Stimulated activated naive B cell treated with anti-CD40 and anti-IgM and Interleukin-4, amounts not matched to agents 10 μg/mL and 1 μg/mL and 100 μg/mL, for 72 hours (primary cell): ENCODE measurements around the gene AP2A2.

Source experiments
- ATAC-seq, 2 donors: fragments of 150-1000 bp; cut with Tn5 transposase; replicated peaks; 2 replicates each; pipeline ENCODE4 v1.10.0; 2021; ENCODE audit warnings: moderate library complexity in 1 of 2
- DNase-seq: peaks from one replicate; pipeline ENCODE4 v3.0.0; 2021
- H3K27ac Mint-ChIP-seq: one replicate; pipeline ENCODE4 v1.8.0; 2022; ENCODE audit warnings: mild to moderate bottlenecking, mixed read lengths
- H3K27me3 Mint-ChIP-seq, 2 donors: one replicate each; pipeline ENCODE4 v1.8.0; 2022; ENCODE audit warnings: mixed read lengths in 2 of 2
- H3K36me3 Mint-ChIP-seq, 2 donors: one replicate each; pipeline ENCODE4 v1.8.0; 2022; ENCODE audit warnings: mixed read lengths in 2 of 2, mild to moderate bottlenecking in 1 of 2
- H3K4me1 Mint-ChIP-seq, 2 donors: one replicate each; pipeline ENCODE4 v1.8.0; 2022; ENCODE audit warnings: mixed read lengths in 2 of 2, mild to moderate bottlenecking in 1 of 2
- H3K4me3 Mint-ChIP-seq, 2 donors: one replicate each; pipeline ENCODE4 v1.8.0; 2022; ENCODE audit warnings: mild to moderate bottlenecking in 2 of 2, mixed read lengths in 2 of 2, moderate library complexity in 1 of 2
- H3K9me3 Mint-ChIP-seq, 2 donors: one replicate each; pipeline ENCODE4 v1.8.0; 2022; ENCODE audit warnings: mixed read lengths in 2 of 2, mild to moderate bottlenecking in 1 of 2

The AP2A2 gene

GRCh38 chr11:1052133-1053011, 126.7 kb downstream of the AP2A2 start:
- H3K27ac Mint-ChIP-seq, result no peak overlapping the region
- DNase-seq (no peak), ATAC-seq (no peak)
- no peaks in the 10 kb centered on the region for H3K9me3 Mint-ChIP-seq
- no peak overlapping the region for H3K4me3 Mint-ChIP-seq
- H3K27me3 Mint-ChIP-seq, result peaks cover 23 to 43% of the 10 kb centered on the region in 2 donors
- peaks cover 6 to 8% of the 10 kb centered on the region in 2 donors for H3K4me1 Mint-ChIP-seq
- H3K36me3 Mint-ChIP-seq, result no peaks in the 10 kb centered on the region

- no peak for ATAC-seq
- peaks cover 6 to 8% of the 10 kb centered on the region in 2 donors for H3K4me1 Mint-ChIP-seq
- no peak overlapping the region for H3K4me3 Mint-ChIP-seq
- peaks cover 25 to 41% of the 10 kb centered on the region in 2 donors for H3K27me3 Mint-ChIP-seq
- no peak for DNase-seq
- H3K36me3 Mint-ChIP-seq, result no peaks in the 10 kb centered on the region
- no peaks in the 10 kb centered on the region for H3K9me3 Mint-ChIP-seq
- no peak overlapping the region for H3K27ac Mint-ChIP-seq
Measured at GRCh38 chr11:1053121-1053901, 127.6 kb downstream of the AP2A2 start.

GRCh38 chr11:1054143-1055108, 128.8 kb downstream of the AP2A2 start:
- Mint-ChIP-seq H3K9me3 (no peaks in the 10 kb centered on the region), H3K4me3 (no peak overlapping the region)
- no peak for ATAC-seq

GRCh38 chr11:1055109-1055703, 129.5 kb downstream of the AP2A2 start:
- Mint-ChIP-seq H3K36me3 (no peaks in the 10 kb centered on the region), H3K27me3 (peaks cover 23 to 33% of the 10 kb centered on the region in 2 donors), H3K9me3 (no peaks in the 10 kb centered on the region), H3K27ac (no peak overlapping the region), H3K4me1 (peaks cover 6 to 8% of the 10 kb centered on the region in 2 donors), H3K4me3 (no peak overlapping the region)
- DNase-seq (no peak), ATAC-seq (no peak)

More at GRCh38 chr11:1054143-1055108, 128.8 kb downstream of the AP2A2 start:
- no peaks in the 10 kb centered on the region for H3K36me3 Mint-ChIP-seq
- H3K4me1 Mint-ChIP-seq, result peaks cover 6 to 8% of the 10 kb centered on the region in 2 donors
- no peak for DNase-seq
- H3K27ac Mint-ChIP-seq, result no peak overlapping the region
- H3K27me3 Mint-ChIP-seq, result peaks cover 22 to 34% of the 10 kb centered on the region in 2 donors

- ATAC-seq (no peak), DNase-seq (no peak)
- Mint-ChIP-seq H3K27ac (no peak overlapping the region), H3K4me1 (peaks cover under 1 to 5% of the 10 kb centered on the region in 2 donors), H3K27me3 (peaks cover 21 to 29% of the 10 kb centered on the region in 2 donors), H3K4me3 (no peak overlapping the region), H3K36me3 (no peaks in the 10 kb centered on the region), H3K9me3 (no peaks in the 10 kb centered on the region)
Measured at GRCh38 chr11:1055990-1056771, 130.5 kb downstream of the AP2A2 start.

- no peak overlapping the region for H3K27ac Mint-ChIP-seq
- H3K4me3 Mint-ChIP-seq, result no peak overlapping the region
- DNase-seq, result no peak
- ATAC-seq, result no peak
- peaks cover 30 to 39% of the 10 kb centered on the region in 2 donors for H3K27me3 Mint-ChIP-seq
- peaks cover 0 to 4% of the 10 kb centered on the region in 2 donors for H3K4me1 Mint-ChIP-seq
- H3K36me3 Mint-ChIP-seq, result peaks cover 4 to 7% of the 10 kb centered on the region in 2 donors
- peaks cover 7 to 11% of the 10 kb centered on the region in 2 donors for H3K9me3 Mint-ChIP-seq
Measured at GRCh38 chr11:1057806-1058205, 132.1 kb downstream of the AP2A2 start.

GRCh38 chr11:1059759-1060158, 134.1 kb downstream of the AP2A2 start:
- DNase-seq (no peak), ATAC-seq (no peak)
- Mint-ChIP-seq H3K4me3 (no peak overlapping the region), H3K36me3 (peaks cover 4 to 7% of the 10 kb centered on the region in 2 donors), H3K27ac (no peak overlapping the region), H3K9me3 (peaks cover 7 to 11% of the 10 kb centered on the region in 2 donors), H3K27me3 (peaks cover 31 to 40% of the 10 kb centered on the region in 2 donors), H3K4me1 (peaks cover 14% of the 10 kb centered on the region in 2 donors)

- ATAC-seq (no peak), DNase-seq (no peak)
- Mint-ChIP-seq H3K36me3 (peaks cover 4 to 7% of the 10 kb centered on the region in 2 donors), H3K27me3 (peaks cover 31 to 35% of the 10 kb centered on the region in 2 donors), H3K4me1 (peaks cover 14% of the 10 kb centered on the region in 2 donors), H3K9me3 (peaks cover 7 to 11% of the 10 kb centered on the region in 2 donors), H3K27ac (no peak overlapping the region), H3K4me3 (no peak overlapping the region)
Measured at GRCh38 chr11:1060410-1060809, 134.7 kb downstream of the AP2A2 start.

- DNase-seq (no peak), ATAC-seq (no peak)
- Mint-ChIP-seq H3K4me3 (no peak overlapping the region), H3K27me3 (peaks cover 35 to 40% of the 10 kb centered on the region in 2 donors), H3K27ac (no peak overlapping the region), H3K9me3 (peaks cover 9 to 11% of the 10 kb centered on the region in 2 donors), H3K4me1 (peaks cover 14% of the 10 kb centered on the region in 2 donors), H3K36me3 (peaks cover 4 to 10% of the 10 kb centered on the region in 2 donors)
Measured at GRCh38 chr11:1060852-1061616, 135.4 kb downstream of the AP2A2 start.
